HCT116 (cell line): ENCODE results near the gene MCOLN1. TPM values are rescaled to one million over a fixed set of nuclear protein-coding genes. Genes with fewer than 3 reads are reported as not detected.

Experiments
- ATAC-seq: fragments of 200-7000 bp; cut with Tn5 transposase; 2 replicates; pipeline ENCODE4 v1.9.1; 2020; ENCODE audit warnings: mild to moderate bottlenecking, moderate library complexity
- BruUV-seq: library from RNA; stranded (reverse); fragments of 400-500 nt; replicated peaks from 2 replicates; lab custom pipeline; 2021; lab: Mats Ljungman, UMichigan
- CTCF ChIA-PET: fragments of 300-600 bp; sonication (Branson Sonifier 250); formaldehyde crosslinking; loops from one replicate; lab custom pipeline; 2021; ENCODE audit warnings: antibody characterized with exemption; lab: Charles Lee
- POLR2A ChIA-PET: fragments of 300-600, 350-600 bp; sonication (Branson Sonifier 250); formaldehyde crosslinking; loops from one replicate; lab custom pipeline; 2021; ENCODE audit warnings: antibody characterized with exemption; lab: Charles Lee
- RAD21 ChIA-PET, 2 experiments: fragments of 300-600 bp; sonication (Branson Sonifier 250); formaldehyde crosslinking; loops; one replicate each; lab custom pipeline; 2023; ENCODE audit warnings: low total read pairs in 2 of 2; ENCODE audit not compliant: uncharacterized antibody in 2 of 2, unreplicated experiment in 2 of 2, low non-redundant PET in 1 of 2; lab: Charles Lee
- DNase-seq: peaks from one replicate; pipeline ENCODE4 v3.0.0-alpha.2; 2010; ENCODE audit warnings: low read depth, low spot score
- H2AFZ ChIP-seq: fragments of 200-600 bp; shearing (Covaris generic), sonication (generic); 2 replicates; pipeline ENCODE4 v1.6.1; 2017; ENCODE audit warnings: low read depth, mixed run types, mixed read lengths, antibody characterized with exemption, low read length; ENCODE audit not compliant: poor library complexity, severe bottlenecking
- H3K27ac ChIP-seq: 2 replicates; pipeline ENCODE4 v1.5.1; 2012; ENCODE audit warnings: low read depth, low read length
- H3K27me3 ChIP-seq: fragments of 200-600 bp; sonication (generic); 2 replicates; pipeline ENCODE4 v1.6.1; 2016; ENCODE audit warnings: mixed run types, low read length, mixed read lengths; ENCODE audit not compliant: insufficient read depth
- H3K36me3 ChIP-seq, 2 experiments: fragments of 200-500 bp in 1 of 2; fragments of 200-600 bp in 1 of 2; sonication (Bioruptor generic) in 1 of 2; sonication (generic) in 1 of 2; 2 replicates each; pipeline versions ENCODE4 v1.5.1 to v1.6.1; 2014 to 2016; ENCODE audit warnings: low read length in 2 of 2, inconsistent platforms in 1 of 2, mixed read lengths in 1 of 2, mixed run types in 1 of 2; ENCODE audit not compliant: insufficient read depth in 2 of 2, control insufficient read depth in 1 of 2
- H3K4me1 ChIP-seq, 2 experiments: fragments of 200-600 bp in 1 of 2; sonication (generic) in 1 of 2; 2 replicates each; pipeline versions ENCODE4 v1.5.1 to v1.6.1; 2012 to 2017; ENCODE audit warnings: low read length in 2 of 2, inconsistent platforms in 1 of 2, mild to moderate bottlenecking in 1 of 2, mixed read lengths in 1 of 2, mixed run types in 1 of 2, moderate library complexity in 1 of 2; ENCODE audit not compliant: insufficient read depth in 2 of 2, control insufficient read depth in 1 of 2
- H3K4me2 ChIP-seq: fragments of 200-600 bp; sonication (generic); 2 replicates; pipeline ENCODE4 v1.6.1; 2017; ENCODE audit warnings: mixed run types, low read length, mixed read lengths
- H3K4me3 ChIP-seq, 2 experiments: fragments of 200-600 bp in 1 of 2; sonication (generic) in 1 of 2; replicated peaks in 1 of 2; 2 replicates each; pipeline ENCODE4 v1.5.1; 2011 to 2016; ENCODE audit warnings: low read length in 2 of 2, control low read depth in 1 of 2, low read depth in 1 of 2, mild to moderate bottlenecking in 1 of 2, mixed read lengths in 1 of 2, mixed run types in 1 of 2
- H3K79me2 ChIP-seq: fragments of 200-600 bp; sonication (generic); 2 replicates; pipeline ENCODE4 v1.6.1; 2017; ENCODE audit warnings: mild to moderate bottlenecking, mixed run types, low read length, moderate library complexity, mixed read lengths; ENCODE audit not compliant: insufficient read depth
- H3K9ac ChIP-seq: fragments of 200-600 bp; sonication (generic); 2 replicates; pipeline ENCODE4 v1.6.1; 2016; ENCODE audit warnings: low read length, mixed read lengths
- H3K9me2 ChIP-seq: fragments of 200-600 bp; sonication (generic), shearing (Covaris generic); 2 replicates; pipeline ENCODE4 v1.6.1; 2017; ENCODE audit warnings: mixed run types, mild to moderate bottlenecking, moderate library complexity; ENCODE audit not compliant: insufficient read depth
- H3K9me3 ChIP-seq, 2 experiments: fragments of 200-500 bp in 1 of 2; fragments of 200-600 bp in 1 of 2; sonication (Bioruptor generic) in 1 of 2; sonication (generic) in 1 of 2; 2 replicates each; pipeline ENCODE4 v1.6.1; 2014 to 2017; ENCODE audit warnings: low read length in 2 of 2, mixed read lengths in 2 of 2, inconsistent platforms in 1 of 2, low read depth in 1 of 2, mild to moderate bottlenecking in 1 of 2, mixed run types in 1 of 2, moderate library complexity in 1 of 2; ENCODE audit not compliant: control insufficient read depth in 1 of 2, insufficient read depth in 1 of 2
- H4K20me1 ChIP-seq: fragments of 200-600 bp; sonication (generic), shearing (Covaris generic); 2 replicates; pipeline ENCODE4 v1.6.1; 2017; ENCODE audit warnings: mixed run types, mild to moderate bottlenecking, moderate library complexity; ENCODE audit not compliant: insufficient read depth
- ATF3 ChIP-seq: IDR thresholded peaks from 2 replicates; pipeline ENCODE4 v1.6.1; 2012
- CBX3 ChIP-seq: IDR thresholded peaks from 2 replicates; pipeline ENCODE4 v1.6.1; 2012; ENCODE audit warnings: low read depth
- CEBPB ChIP-seq: IDR thresholded peaks from 2 replicates; pipeline ENCODE4 v1.6.1; 2012; ENCODE audit warnings: low read depth
- EGR1 ChIP-seq: IDR thresholded peaks from 2 replicates; pipeline ENCODE4 v1.6.1; 2012; ENCODE audit warnings: low read depth
- ELF1 ChIP-seq: IDR thresholded peaks from 2 replicates; pipeline ENCODE4 v1.6.1; 2012; ENCODE audit warnings: low read depth, borderline replicate concordance
- EZH2phosphoT487 ChIP-seq: fragments of 200-600 bp; IDR thresholded peaks from 2 replicates; pipeline ENCODE4 v1.6.1; 2018; ENCODE audit warnings: antibody characterized with exemption, borderline replicate concordance
- JUND ChIP-seq: IDR thresholded peaks from 2 replicates; pipeline ENCODE4 v1.6.1; 2012
- MAX ChIP-seq: IDR thresholded peaks from 2 replicates; pipeline ENCODE4 v1.6.1; 2012
- POLR2A ChIP-seq: IDR thresholded peaks from 2 replicates; pipeline ENCODE4 v1.7.0; 2011; ENCODE audit warnings: borderline replicate concordance; ENCODE audit not compliant: insufficient read depth, insufficient read length; ENCODE audit errors: extremely low read depth
- RAD21 ChIP-seq: IDR thresholded peaks from 2 replicates; pipeline ENCODE4 v1.6.1; 2012; ENCODE audit warnings: low read depth, mild to moderate bottlenecking
- REST ChIP-seq: IDR thresholded peaks from 2 replicates; pipeline ENCODE4 v1.6.1; 2012; ENCODE audit warnings: low read depth
- SIN3A ChIP-seq: IDR thresholded peaks from 2 replicates; pipeline ENCODE4 v1.6.1; 2012; ENCODE audit warnings: low read depth
- SP1 ChIP-seq: IDR thresholded peaks from 2 replicates; pipeline ENCODE4 v1.6.1; 2012; ENCODE audit warnings: low read depth
- ZBTB33 ChIP-seq: IDR thresholded peaks from 2 replicates; pipeline ENCODE4 v1.6.1; 2011; ENCODE audit warnings: mild to moderate bottlenecking, low read length, moderate library complexity; ENCODE audit not compliant: insufficient replicate concordance; ENCODE audit errors: extremely low read depth
- ZFX ChIP-seq: fragments of 450-650 bp; IDR thresholded peaks from 2 replicates; pipeline ENCODE4 v1.6.1; 2017
- ZNF274 ChIP-seq: fragments of 200-500 bp; sonication (Bioruptor generic); IDR thresholded peaks from 2 replicates; pipeline ENCODE4 v1.6.1; 2014; ENCODE audit warnings: mild to moderate bottlenecking, low read depth, low read length, inconsistent platforms
- intact Hi-C: fragments of 100-400 bp; cut with micrococcal nuclease; formaldehyde crosslinking; loops from 2 replicates; pipeline ENCODE4 v1.10.0; 2022
- total RNA-seq: library from RNA; stranded (reverse); gene quantifications from one replicate; pipeline ENCODE4 v1.2.1, GENCODE V29; 2021; ENCODE audit not compliant: unreplicated experiment

MCOLN1 gene
- total RNA-seq, 1 experiment from 2014 or later: 19.1 TPM

- DNase-seq (no peak), ATAC-seq (no peak)
- no peaks in the 10 kb centered on the region for H3K9me3 ChIP-seq
- H3K27ac ChIP-seq: no peak overlapping the region
- no peaks in the 10 kb centered on the region for H3K27me3 ChIP-seq
- H3K4me1 ChIP-seq: no peaks in the 10 kb centered on the region
- no peaks in the 10 kb centered on the region for H3K79me2 ChIP-seq
- ChIA-PET POLR2A (interaction anchor here (0.6 kb wide), 1 partner anchor 83 kb away, joined by 3 read pairs; no protein-coding TSS in a partner anchor), RAD21 (no interaction called here), CTCF (interaction anchor here (1.6 kb wide), 1 partner anchor 8 kb away, joined by 8 read pairs; no protein-coding TSS in a partner anchor)
- H2AFZ ChIP-seq: no peak overlapping the region
- no peak overlapping the region for H3K4me3 ChIP-seq
- TF ChIP-seq ZFX: no peak
- TF ChIP-seq ELF1: no peak
- TF ChIP-seq ATF3: no peak
- TF ChIP-seq EGR1: no peak
- no peak for TF ChIP-seq CEBPB
- no peak for TF ChIP-seq MAX
- TF ChIP-seq SP1: no peak
- no peak for TF ChIP-seq JUND
- no peak for TF ChIP-seq REST
- no peak for TF ChIP-seq CBX3
- TF ChIP-seq RAD21: no peak
- TF ChIP-seq POLR2A: no peak
- no peak for TF ChIP-seq ZBTB33
- TF ChIP-seq SIN3A: no peak
- TF ChIP-seq EZH2phosphoT487: no peak
- no peak for TF ChIP-seq ZNF274
- no peaks in the 10 kb centered on the region for H4K20me1 ChIP-seq
- H3K9me2 ChIP-seq: no peaks in the 10 kb centered on the region
- H3K4me2 ChIP-seq: no peak overlapping the region
- H3K36me3 ChIP-seq: peaks cover 3 to 8% of the 10 kb centered on the region in 2 experiments; a peak in 3 of 4 replicates
- BruUV-seq: no TSS peak
- H3K9ac ChIP-seq: no peak overlapping the region
- intact Hi-C loops: no loop called here
These were observed 37.8 kb downstream of the MCOLN1 start for GRCh38 chr19:7560255-7560654.
